DMS53 treated with DMSO at 0.1 percent for 48 hours (cell line): Measurements from ENCODE around the gene SLC6A19.
"Not testable (repeated sequence)": the region's sequence is repeated elsewhere in the genome, so short reads cannot be mapped to it uniquely, and the experiment has no call there.

Experiments used
- DNase-seq: peaks from one replicate; lab custom pipeline; 2025; ENCODE audit not compliant: unreplicated experiment; lab: John Stamatoyannopoulos, UW

Gene SLC6A19

GRCh38 chr5:1201327-1202025 is at the start of gene SLC6A19:
Gene SLC6A19 (plus strand): TSS chr5:1201595. CDS start chr5:1201651, 56 bp downstream.
- no peak for DNase-seq

- DNase-seq, result no peak
Measured at GRCh38 chr5:1152156-1152555, 49.2 kb upstream of the SLC6A19 start.

- no peak for DNase-seq
Measured at GRCh38 chr5:1152771-1153282, 48.6 kb upstream of the SLC6A19 start.

DNA sequence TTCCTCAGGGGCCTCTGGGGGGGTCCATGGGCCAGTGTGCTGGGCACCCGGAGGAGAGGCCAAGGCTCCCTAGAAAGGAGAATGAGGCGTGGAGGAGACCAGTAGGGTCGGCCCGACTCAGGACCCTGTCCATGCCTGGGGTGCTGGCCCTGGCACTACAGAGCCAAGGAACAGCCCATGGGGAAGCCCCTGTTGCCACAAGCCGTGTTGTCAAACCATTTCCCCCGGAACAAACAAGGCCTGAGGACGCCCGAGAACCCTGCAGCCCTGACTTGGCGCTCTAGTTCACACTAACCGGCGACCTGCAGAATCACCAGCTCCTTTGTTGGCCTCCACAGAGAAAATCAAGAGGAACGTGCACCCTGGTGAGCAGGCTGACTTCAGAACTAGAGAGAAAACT is 48.0 kb upstream of the SLC6A19 start:
- DNase-seq, result no peak

DNA sequence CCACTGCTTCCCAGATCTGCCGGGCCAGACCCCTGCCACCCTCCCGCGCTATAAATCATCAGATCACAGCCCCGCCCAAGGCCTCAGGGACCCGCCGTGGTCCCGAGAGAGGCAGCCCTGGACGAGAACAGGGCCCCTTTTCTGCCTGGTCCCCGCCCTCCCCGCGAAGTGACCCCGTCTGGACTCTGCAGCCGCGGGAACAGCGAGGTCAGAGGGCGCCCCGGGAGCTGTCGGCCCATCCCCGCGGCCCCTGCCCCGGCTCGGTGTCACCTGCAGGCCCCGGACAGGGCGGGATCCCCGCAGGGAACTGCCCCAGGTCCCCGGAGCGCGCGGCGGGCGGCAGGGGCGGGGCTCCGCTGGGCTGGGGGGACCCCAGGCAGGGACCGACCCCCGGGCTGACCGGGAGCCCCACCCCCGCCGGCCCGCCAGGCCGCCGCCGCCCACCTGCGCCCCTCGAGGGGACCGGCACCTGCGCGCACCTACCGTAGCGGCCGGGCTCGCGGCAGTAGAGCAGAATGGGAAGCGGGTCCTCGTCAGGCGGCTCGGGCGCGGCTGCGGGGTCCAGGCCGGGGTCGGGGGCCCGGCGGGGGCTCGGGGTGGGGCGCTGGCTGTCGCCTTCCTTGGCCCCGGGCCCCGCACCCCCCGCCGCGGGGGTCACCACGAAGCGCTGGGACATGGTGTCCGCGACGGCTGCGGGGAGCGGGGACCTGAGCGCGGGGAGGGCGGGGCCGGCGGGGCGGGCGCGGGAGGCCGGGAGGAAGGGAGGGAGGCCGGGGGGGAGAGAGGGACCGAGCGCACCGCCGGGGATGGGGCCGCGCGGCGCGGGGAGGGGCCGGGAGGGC is 46.0 kb upstream of the SLC6A19 start:
- DNase-seq, result no peak

DNA sequence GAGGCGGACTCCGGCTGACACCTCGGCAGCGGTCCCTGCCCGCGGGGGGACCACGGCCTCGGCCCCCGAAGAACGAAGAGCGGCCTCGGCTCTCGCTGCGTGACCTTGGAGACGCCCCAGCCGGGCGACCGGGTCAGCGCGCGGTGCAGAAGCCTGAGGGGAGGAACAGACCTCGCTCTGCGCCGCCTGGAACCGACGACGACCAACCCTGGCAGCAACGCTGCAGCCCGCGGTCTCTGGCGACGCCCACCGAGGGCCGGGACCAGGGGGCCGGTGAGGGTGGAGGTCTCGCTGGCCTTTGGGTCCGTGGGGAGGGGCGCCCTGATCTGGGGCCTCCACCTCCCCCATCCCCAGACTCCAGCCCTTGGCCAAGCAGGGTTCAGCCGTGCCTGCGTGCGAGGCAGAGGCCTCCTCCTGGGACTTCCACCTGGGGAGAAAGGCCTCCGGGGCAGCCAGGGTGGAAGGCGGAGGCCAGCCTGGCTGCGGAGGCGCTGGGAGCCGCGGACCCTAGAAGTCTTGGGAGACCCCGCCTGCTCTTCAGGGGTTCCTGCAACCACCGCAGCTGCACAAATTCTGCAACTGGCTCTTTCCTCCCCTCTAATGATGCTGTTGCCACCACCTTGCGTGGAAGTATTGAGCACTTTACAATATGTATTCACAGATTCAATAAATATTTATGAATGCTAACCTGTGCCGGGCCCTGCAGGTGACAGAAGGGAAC is 45.2 kb upstream of the SLC6A19 start:
- no peak for DNase-seq

GRCh38 chr5:1156754-1157460 is 44.5 kb upstream of the SLC6A19 start:
- DNase-seq, result no peak

GRCh38 chr5:1157461-1157986 is 43.9 kb upstream of the SLC6A19 start:
- not testable (repeated sequence) for DNase-seq

DNA sequence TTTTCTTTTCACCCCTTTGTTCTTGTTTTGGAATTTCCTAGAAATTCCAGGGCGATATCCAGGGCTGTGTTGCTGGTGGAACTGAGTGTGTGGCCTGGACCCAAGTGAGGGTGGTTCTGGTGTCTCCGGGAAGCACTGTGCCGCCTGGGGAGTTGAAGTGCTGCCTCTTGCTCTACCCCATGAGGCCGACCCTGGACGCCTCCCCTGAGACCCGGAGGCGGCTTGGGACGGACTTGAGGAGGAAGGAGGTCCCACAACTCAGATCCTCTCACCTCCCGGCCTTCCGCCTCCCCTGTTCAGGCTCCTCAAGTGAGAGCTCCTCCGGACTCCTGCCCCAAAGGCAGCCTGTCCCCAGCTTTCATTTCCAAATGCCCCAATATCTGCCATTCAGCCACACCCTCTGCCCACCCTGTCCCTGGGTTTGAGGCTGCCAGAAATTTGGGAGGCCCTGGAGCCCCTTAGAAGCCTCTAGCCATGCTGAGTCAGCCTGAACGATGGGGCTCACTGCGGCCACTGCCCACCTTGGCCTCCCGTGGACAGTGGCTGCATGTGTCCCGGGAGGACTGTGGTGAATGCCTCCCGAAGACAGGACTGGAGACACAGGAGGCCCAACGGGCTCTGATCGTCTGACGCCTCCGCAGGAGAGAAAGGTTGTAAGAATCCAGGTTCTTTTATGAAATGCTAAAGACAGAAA is 42.6 kb upstream of the SLC6A19 start:
- DNase-seq, result no peak

GRCh38 chr5:1159341-1159675 is 42.1 kb upstream of the SLC6A19 start:
- no peak for DNase-seq

GRCh38 chr5:1159774-1160406 is 41.5 kb upstream of the SLC6A19 start:
- DNase-seq, result no peak

GRCh38 chr5:1161108-1161832 is 40.1 kb upstream of the SLC6A19 start:
- DNase-seq, result no peak

DNA sequence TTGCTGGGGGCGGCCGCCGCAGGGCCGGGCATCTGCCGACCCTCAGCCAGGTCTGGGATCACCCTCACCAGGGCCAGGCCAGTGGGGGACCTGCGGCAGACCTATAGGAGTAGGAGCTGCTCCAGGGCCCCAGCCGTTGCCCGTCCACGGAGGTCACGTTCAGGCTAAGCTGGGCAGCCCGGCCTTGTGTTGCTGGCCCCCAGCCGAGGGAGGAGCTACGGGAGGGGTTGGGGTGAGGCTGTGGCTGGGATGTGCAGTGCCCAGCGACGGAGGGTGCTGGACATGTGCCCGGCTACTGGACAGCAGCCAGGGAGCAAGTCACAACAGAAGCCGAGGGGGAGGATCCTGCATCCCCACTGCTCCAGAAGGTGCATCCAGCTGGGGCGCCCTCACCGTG is 39.6 kb upstream of the SLC6A19 start:
- DNase-seq, result no peak

DNA sequence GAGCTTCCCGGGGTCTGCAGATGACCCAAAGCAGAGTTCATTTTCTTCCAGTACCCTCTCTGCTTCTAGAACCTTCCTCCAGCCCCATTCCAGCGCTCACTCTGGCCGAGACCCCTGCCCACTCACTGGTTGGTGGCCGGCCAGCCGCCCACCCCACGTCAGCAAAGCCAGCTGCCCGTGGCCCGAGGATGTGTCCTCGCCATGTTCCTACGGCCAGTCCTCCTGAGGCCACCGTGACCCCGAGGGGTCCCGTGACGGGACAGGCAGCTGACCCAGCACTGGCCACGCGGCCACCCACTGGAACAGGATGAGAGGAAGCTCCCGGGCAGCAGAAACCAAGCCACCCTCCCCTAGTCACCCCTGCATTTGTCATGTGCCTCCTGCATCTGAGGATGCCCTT is 39.1 kb upstream of the SLC6A19 start:
- no peak for DNase-seq

- no peak for DNase-seq
Measured at GRCh38 chr5:1162751-1163150, 38.6 kb upstream of the SLC6A19 start.

GRCh38 chr5:1163366-1163765 is 38.0 kb upstream of the SLC6A19 start:
- no peak for DNase-seq

- no peak for DNase-seq
Measured at GRCh38 chr5:1163879-1164278, 37.5 kb upstream of the SLC6A19 start.

- DNase-seq, result no peak
Measured at GRCh38 chr5:1164696-1165630, 36.4 kb upstream of the SLC6A19 start.
